ENCODE measurements around the gene ATN1. TPM values are rescaled to one million over a fixed set of nuclear protein-coding genes. Genes with fewer than 3 reads are reported as not detected.

ATN1 gene
- total RNA-seq, 2 donors from 2014 or later: 64.6 to 78.9 TPM

DNA sequence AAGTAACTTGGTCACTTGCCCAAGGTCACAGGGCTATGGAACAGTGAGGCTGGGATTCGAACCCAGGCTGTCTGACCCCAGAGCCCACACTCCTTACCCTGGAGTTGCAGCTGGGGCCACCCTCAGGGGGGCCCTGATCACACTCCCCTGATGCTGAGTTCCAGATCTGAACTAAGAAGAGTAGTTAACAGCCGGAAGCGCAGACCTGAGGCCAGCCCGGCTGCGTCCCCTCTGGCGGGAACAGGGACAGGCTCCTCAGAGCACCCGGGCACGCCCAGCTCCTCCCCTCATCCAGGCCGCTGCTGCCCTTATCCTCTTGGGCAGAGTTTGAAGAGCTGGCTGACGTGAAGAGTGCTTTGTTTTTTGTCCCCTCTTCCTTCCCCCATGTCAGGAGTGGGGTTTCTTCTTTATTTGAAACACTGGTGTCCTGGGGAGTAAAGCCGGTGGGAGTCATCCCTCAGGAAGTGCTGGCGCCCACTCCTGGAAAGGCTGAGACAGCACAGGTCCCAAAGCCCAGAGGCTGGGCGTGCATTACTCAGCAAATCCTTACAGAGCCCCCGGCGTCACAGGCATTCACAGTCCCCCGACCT lies 34.0 kb downstream of the ATN1 start:
- ATAC-seq (peak; percentile 53), DNase-seq (peak; percentile 83 to 85)
- intact Hi-C loops (cut with DNase I, micrococcal nuclease): no loop called here

DNA sequence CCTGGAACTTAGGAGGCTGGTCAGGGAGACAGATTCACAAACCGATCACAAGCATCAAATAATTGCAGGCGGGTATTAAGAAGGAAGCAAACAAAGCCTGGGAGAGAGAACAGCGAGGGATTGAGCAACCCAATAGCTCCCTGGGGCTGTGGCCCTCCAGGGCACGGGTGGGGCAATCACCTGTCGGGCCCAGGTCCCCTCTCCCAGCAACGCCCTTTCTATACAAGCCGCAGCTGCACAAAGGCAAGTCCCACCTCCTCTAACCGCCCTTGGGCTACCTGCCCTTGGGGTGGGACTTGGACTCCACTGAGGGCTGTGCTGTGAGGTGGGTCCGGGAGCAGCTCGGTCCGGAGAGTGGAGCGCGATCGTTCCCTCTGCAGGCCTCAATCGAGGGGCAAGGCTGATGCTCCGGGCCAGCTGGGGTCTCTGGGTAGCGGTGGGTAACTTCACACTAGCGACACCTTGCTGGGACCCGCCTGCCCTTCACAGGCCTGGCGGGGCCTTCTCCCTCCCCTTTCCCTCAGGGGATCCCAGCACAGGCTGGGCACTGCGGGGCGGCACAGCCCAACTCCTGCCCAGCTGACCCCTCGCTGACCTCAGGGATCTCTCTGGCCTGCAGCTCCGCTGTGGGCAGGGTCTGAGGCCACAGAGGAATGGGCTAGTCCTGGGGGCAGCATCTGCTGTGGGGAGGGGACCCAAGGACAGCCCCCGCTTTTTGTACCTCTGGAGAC lies 34.7 kb downstream of the ATN1 start:
- ATAC-seq: peak; percentile 66
- peak; percentile 83 to 93 for DNase-seq
- intact Hi-C loops (cut with DNase I, micrococcal nuclease): no loop called here

DNA sequence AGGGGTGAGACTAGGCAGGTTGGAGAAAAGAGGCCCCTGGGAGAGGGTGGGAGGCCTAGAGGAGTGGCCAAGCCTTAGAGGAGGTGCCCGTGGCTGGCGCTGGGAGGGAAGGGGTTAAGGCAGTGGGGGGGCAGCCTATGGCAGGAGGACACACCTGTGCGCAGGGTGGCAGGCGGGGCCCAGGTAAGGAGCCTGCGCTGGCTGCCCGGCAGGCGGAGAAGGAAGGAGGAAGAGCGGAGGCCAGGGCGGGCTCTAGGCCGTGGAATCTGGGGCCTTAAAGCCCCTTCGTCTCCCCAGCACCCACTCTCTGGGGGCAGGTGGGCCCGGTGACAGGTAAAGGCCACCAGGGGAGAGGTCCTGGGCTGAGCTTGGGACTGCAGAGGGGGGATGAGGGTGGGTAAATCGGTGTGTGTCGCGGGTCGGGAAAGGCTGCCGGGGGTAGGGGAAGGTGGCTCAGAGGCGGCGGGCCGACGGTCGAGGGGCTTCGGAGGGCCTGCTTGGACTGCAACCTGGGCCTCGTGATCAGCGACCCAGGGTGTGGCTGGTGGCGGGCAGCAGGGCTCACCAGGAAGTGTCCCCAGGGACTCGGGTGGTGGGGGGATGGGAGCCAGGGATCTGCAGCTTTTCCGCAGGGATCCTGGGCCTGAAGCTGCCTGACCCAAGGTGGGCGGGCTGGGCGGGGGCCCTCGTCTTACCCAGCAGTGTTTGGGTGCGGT lies 35.4 kb downstream of the ATN1 start:
- ATAC-seq: peak; percentile 68
- DNase-seq: peak; percentile 95
- intact Hi-C loops (cut with DNase I, micrococcal nuclease): no loop called here

- DNase-seq (peak; percentile 57 to 67), ATAC-seq (no peak)
- intact Hi-C loops (cut with DNase I, micrococcal nuclease): no loop called here
Observed at GRCh38 chr12:6963791-6964413, 36.1 kb downstream of the ATN1 start.

- intact Hi-C loops (cut with DNase I, micrococcal nuclease): loop anchor here in 1 of 2 donors (5.0 kb wide), 1 partner anchor 92 kb away; the partner anchor contains the start of gene SPSB2
- DNase-seq: no peak
- no peak for ATAC-seq
Observed at GRCh38 chr12:6964605-6965025, 36.9 kb downstream of the ATN1 start.

GRCh38 chr12:6965026-6965661 lies 37.4 kb downstream of the ATN1 start:
- ATAC-seq: peak; percentile 37
- intact Hi-C loops (cut with DNase I, micrococcal nuclease): loop anchor here in 1 of 2 donors (5.0 kb wide), 1 partner anchor 93 kb away; the partner anchor contains the start of gene SPSB2
- peak; percentile 92 for DNase-seq

DNA sequence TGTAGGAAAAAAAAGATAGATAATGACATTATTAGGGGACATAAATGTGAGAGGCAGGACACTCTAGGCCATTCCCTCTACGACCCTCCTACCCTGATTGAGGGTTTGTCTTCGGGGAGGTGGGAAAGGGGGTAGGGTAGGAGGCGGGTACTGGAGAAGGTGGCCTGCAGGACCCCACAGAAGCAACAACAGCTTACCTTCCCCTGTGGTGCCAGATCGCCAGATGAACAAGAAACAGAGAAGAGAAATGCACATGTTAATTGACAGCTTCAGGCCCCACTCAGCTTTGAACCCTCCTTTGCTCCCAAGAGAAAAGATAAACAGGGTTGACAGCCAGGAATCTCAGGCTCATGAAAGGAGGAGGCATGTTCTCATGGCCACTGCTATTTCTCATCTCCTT lies 38.0 kb downstream of the ATN1 start:
- no peak for ATAC-seq
- intact Hi-C loops (cut with DNase I, micrococcal nuclease): loop anchor here in 1 of 2 donors (5.0 kb wide), 1 partner anchor 93 kb away; the partner anchor contains the start of gene SPSB2
- DNase-seq: peak in 1 of 2 donors; percentile 25

- no peak for ATAC-seq
- intact Hi-C loops (cut with DNase I, micrococcal nuclease): loop anchor here in 1 of 2 donors (5.0 kb wide), 1 partner anchor 94 kb away; the partner anchor contains the start of gene SPSB2
- DNase-seq: no peak
Observed at GRCh38 chr12:6966351-6966750, 38.6 kb downstream of the ATN1 start.

DNA sequence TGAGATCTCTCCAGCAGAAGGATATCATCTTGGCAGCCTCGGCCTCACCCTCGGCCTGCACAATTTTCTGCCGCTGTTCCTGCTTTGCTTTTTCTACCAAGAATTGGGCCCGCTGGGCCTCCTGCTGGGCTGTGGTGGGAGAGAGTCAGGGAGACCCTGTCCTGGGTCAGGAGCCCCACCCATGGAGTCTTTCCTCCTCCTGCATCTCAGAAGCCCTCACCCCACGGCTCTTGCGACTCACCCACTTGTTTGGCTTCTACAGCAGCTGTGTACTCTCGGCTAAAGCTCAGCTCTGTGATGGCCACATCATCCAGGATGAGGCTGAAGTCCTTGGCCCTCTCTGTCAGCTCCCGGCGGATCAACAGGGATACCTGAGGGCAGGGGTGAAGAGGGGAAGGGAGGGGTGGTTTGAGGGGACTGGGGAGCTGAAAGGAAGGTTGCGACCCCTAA lies 39.9 kb downstream of the ATN1 start:
- ATAC-seq: no peak
- intact Hi-C loops (cut with DNase I, micrococcal nuclease): loop anchor here in 1 of 2 donors (5.0 kb wide), 1 partner anchor 95 kb away; the partner anchor contains the start of gene SPSB2
- no peak for DNase-seq

- ATAC-seq: no peak
- intact Hi-C loops (cut with DNase I, micrococcal nuclease): loop anchor here in 1 of 2 donors (5.0 kb wide), 1 partner anchor 96 kb away; the partner anchor contains the start of gene SPSB2
- no peak for DNase-seq
Observed at GRCh38 chr12:6968426-6968825, 40.7 kb downstream of the ATN1 start.

GRCh38 chr12:6970096-6970527 lies 42.4 kb downstream of the ATN1 start:
- DNase-seq (peak; percentile 57 to 61), ATAC-seq (peak; percentile 28)
- intact Hi-C loops (cut with DNase I, micrococcal nuclease): no loop called here

GRCh38 chr12:6974180-6974579 lies 46.4 kb downstream of the ATN1 start:
- no peak for DNase-seq
- ATAC-seq: no peak
- intact Hi-C loops (cut with DNase I, micrococcal nuclease): no loop called here

- intact Hi-C loops (cut with DNase I, micrococcal nuclease): no loop called here
Observed at GRCh38 chr12:6975297-6976032, 47.7 kb downstream of the ATN1 start.

GRCh38 chr12:6977653-6978052 lies 49.9 kb downstream of the ATN1 start:
- DNase-seq (no peak), ATAC-seq (no peak)
- intact Hi-C loops (cut with DNase I, micrococcal nuclease): no loop called here

More at GRCh38 chr12:6975297-6976032, 47.7 kb downstream of the ATN1 start:
- ATAC-seq (no peak), DNase-seq (no peak)

GRCh38 chr12:6978188-6978587 lies 50.4 kb downstream of the ATN1 start:
- ATAC-seq: no peak
- no peak for DNase-seq
- intact Hi-C loops (cut with DNase I, micrococcal nuclease): no loop called here

DNA sequence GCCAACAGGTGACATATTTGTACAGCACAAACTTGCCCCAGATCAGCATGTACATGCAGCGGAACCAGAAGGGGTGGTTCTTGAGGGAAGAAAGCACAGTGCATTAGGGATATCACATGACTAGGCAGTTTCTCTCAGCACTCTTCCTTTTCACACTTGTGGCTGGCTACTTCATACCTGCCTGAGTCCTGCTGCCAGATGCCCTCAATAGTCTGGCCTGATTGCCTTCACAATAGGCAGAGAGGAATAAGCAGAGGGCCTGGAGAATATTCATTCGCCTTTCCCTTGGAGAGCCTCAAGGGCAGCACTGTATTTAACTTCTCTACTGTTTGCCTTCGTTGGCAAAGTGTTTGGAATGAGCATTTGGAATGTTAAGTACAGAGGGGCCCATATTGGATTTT lies 50.9 kb downstream of the ATN1 start:
- DNase-seq (no peak), ATAC-seq (no peak)
- intact Hi-C loops (cut with DNase I, micrococcal nuclease): no loop called here

- peak; percentile 10 for ATAC-seq
- DNase-seq: no peak
- intact Hi-C loops (cut with DNase I, micrococcal nuclease): no loop called here
Observed at GRCh38 chr12:6979021-6979420, 51.3 kb downstream of the ATN1 start.

DNA sequence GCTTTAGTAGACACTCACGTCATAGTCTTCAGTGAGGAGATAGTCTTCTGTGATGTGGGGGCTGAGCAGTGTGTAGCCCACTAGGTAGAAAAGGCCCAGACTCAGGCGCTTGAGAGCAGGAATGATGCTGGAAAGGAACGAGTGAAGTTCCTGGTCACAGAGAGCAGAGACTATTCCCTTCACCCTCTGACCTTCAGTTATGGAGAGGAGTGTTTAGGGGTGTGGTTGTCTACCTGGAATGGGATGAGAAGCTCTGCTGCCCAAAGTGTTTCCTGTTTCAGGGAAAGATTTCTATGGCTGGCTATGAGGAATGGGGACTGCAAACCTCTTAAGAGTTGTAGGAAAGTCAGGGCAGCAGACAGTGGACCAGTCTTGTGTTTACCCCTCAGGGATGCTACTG lies 51.7 kb downstream of the ATN1 start:
- ATAC-seq (peak; percentile 70), DNase-seq (no peak)
- intact Hi-C loops (cut with DNase I, micrococcal nuclease): no loop called here
